Liver (tissue), 9 donors: ENCODE data around the gene ARL6IP4. TPM values are rescaled to one million over a fixed set of nuclear protein-coding genes. Genes with fewer than 3 reads are reported as not detected.

ENCODE experiments used
- DNase-seq: peaks from one replicate; pipeline ENCODE4 v3.0.0-alpha.2; 2017; ENCODE audit warnings: low spot score
- H3K27ac ChIP-seq, 2 donors: one replicate each; pipeline ENCODE4 v1.7.0; 2013; ENCODE audit warnings: inconsistent platforms in 2 of 2, low read length in 2 of 2, control low read depth in 1 of 2, low read depth in 1 of 2, mild to moderate bottlenecking in 1 of 2
- H3K27me3 ChIP-seq, 4 donors: one replicate each; pipeline versions ENCODE4 v1.6.1 to v1.7.0; 2013; ENCODE audit warnings: low read length in 3 of 4, inconsistent platforms in 1 of 4, mild to moderate bottlenecking in 1 of 4, moderate library complexity in 1 of 4; ENCODE audit not compliant: control insufficient read depth in 4 of 4, insufficient read depth in 4 of 4
- H3K36me3 ChIP-seq, 4 donors: one replicate each; pipeline versions ENCODE4 v1.6.1 to v1.7.0; 2013; ENCODE audit warnings: low read length in 3 of 4, mild to moderate bottlenecking in 3 of 4, low read depth in 1 of 4, moderate library complexity in 1 of 4; ENCODE audit not compliant: control insufficient read depth in 4 of 4, insufficient read depth in 3 of 4
- H3K4me1 ChIP-seq, 4 donors: one replicate each; pipeline versions ENCODE4 v1.6.1 to v1.7.0; 2013; ENCODE audit warnings: low read length in 3 of 4, mild to moderate bottlenecking in 3 of 4, moderate library complexity in 1 of 4; ENCODE audit not compliant: control insufficient read depth in 4 of 4, insufficient read depth in 4 of 4
- H3K4me3 ChIP-seq, 3 donors: one replicate each; pipeline versions ENCODE4 v1.6.1 to v1.7.0; 2013; ENCODE audit warnings: low read length in 3 of 3, control low read depth in 1 of 3, low read depth in 1 of 3, mild to moderate bottlenecking in 1 of 3
- H3K9ac ChIP-seq, 2 donors: one replicate each; pipeline ENCODE4 v1.7.0; 2013; ENCODE audit warnings: low read length in 2 of 2, mild to moderate bottlenecking in 2 of 2, moderate library complexity in 2 of 2, control low read depth in 1 of 2, low read depth in 1 of 2
- H3K9me3 ChIP-seq, 4 donors: one replicate each; pipeline versions ENCODE4 v1.6.1 to v1.7.0; 2013; ENCODE audit warnings: low read length in 3 of 4; ENCODE audit not compliant: control insufficient read depth in 4 of 4
- EGR1 ChIP-seq, 2 donors: IDR thresholded peaks; 2 replicates each; pipeline ENCODE4 v1.6.1; 2016 to 2018; ENCODE audit warnings: antibody characterized with exemption in 2 of 2, low read depth in 2 of 2
- FOXA1 ChIP-seq: IDR thresholded peaks from 2 replicates; pipeline ENCODE4 v1.6.1; 2016; ENCODE audit warnings: antibody characterized with exemption
- FOXA2 ChIP-seq: IDR thresholded peaks from 2 replicates; pipeline ENCODE4 v1.6.1; 2016; ENCODE audit warnings: antibody characterized with exemption
- GABPA ChIP-seq, 2 donors: IDR thresholded peaks in 1 of 2; conservative IDR thresholded peaks in 1 of 2; 2 replicates each; pipeline ENCODE4 v1.6.1; 2016; ENCODE audit warnings: antibody characterized with exemption in 2 of 2, mild to moderate bottlenecking in 1 of 2, moderate library complexity in 1 of 2
- HNF4A ChIP-seq, 2 donors: conservative IDR thresholded peaks; 2 replicates each; pipeline ENCODE4 v1.6.1; 2016; ENCODE audit warnings: antibody characterized with exemption in 2 of 2, mild to moderate bottlenecking in 2 of 2
- HNF4G ChIP-seq: IDR thresholded peaks from 2 replicates; pipeline ENCODE4 v1.6.1; 2016; ENCODE audit warnings: antibody characterized with exemption
- JUND ChIP-seq, 2 donors: IDR thresholded peaks; 2 replicates each; pipeline ENCODE4 v1.6.1; 2016; ENCODE audit warnings: antibody characterized with exemption in 2 of 2
- NR2F2 ChIP-seq: IDR thresholded peaks from 2 replicates; pipeline ENCODE4 v1.6.1; 2016; ENCODE audit warnings: antibody characterized with exemption
- RAD21 ChIP-seq, 2 donors: IDR thresholded peaks; 2 replicates each; pipeline ENCODE4 v1.6.1; 2016; ENCODE audit warnings: antibody characterized with exemption in 2 of 2, mild to moderate bottlenecking in 2 of 2
- RXRA ChIP-seq, 2 donors: IDR thresholded peaks; 2 replicates each; pipeline ENCODE4 v1.6.1; 2017 to 2018; ENCODE audit warnings: antibody characterized with exemption in 2 of 2, mild to moderate bottlenecking in 1 of 2
- TAF1 ChIP-seq: conservative IDR thresholded peaks from 2 replicates; pipeline ENCODE4 v1.6.1; 2016; ENCODE audit warnings: antibody characterized with exemption, mild to moderate bottlenecking
- YY1 ChIP-seq: IDR thresholded peaks from 2 replicates; pipeline ENCODE4 v1.6.1; 2016; ENCODE audit warnings: antibody characterized with exemption, mild to moderate bottlenecking
- WGBS: extraction: QIAGEN DNeasy Blood & Tissue Kit; methylation state at CpG from one replicate; pipeline ENCODE4 v1.1.7; 2013; 5-methylcytosine and 5-hydroxymethylcytosine counted together
- polyA plus RNA-seq, 2 donors: library from polyadenylated mRNA; stranded (reverse) in 1 of 2; unstranded in 1 of 2; fragments of 200-250 nt in 1 of 2; fragments of >200 nt in 1 of 2; fragmentation: Nextera tagmentation in 1 of 2; extraction: Ambion mirVana in 1 of 2; gene quantifications; one replicate each; pipeline versions ENCODE4 v1.2.1 to v1.2.3, GENCODE V29; 2013 to 2015
- total RNA-seq, 2 donors: library from RNA; depleted of rRNA; stranded (reverse); fragments of >200 nt; gene quantifications; one replicate each; pipeline ENCODE4 v1.2.3, GENCODE V29; 2014
- TF ChIP-seq, protein P1 (sequence below): fragments of 150-350 bp; IDR thresholded peaks from 2 replicates; pipeline ENCODE4 v1.5.1; 2017; ENCODE audit warnings: improper control_type of control experiment, low read depth, low read length; ENCODE audit not compliant: missing input control
- TF ChIP-seq, protein P2 (sequence below): IDR thresholded peaks from 2 replicates; pipeline ENCODE4 v1.6.1; 2016; ENCODE audit warnings: antibody characterized with exemption, mild to moderate bottlenecking
- TF ChIP-seq, protein P3 (sequence below): IDR thresholded peaks from 2 replicates; pipeline ENCODE4 v1.6.1; 2016; ENCODE audit warnings: antibody characterized with exemption
- TF ChIP-seq, protein P4 (sequence below): IDR thresholded peaks from 2 replicates; pipeline ENCODE4 v1.6.1; 2016; ENCODE audit warnings: antibody characterized with exemption
- TF ChIP-seq, protein P5 (sequence below): IDR thresholded peaks from 2 replicates; pipeline ENCODE4 v1.6.1; 2016; ENCODE audit warnings: antibody characterized with exemption
- donor health status: healthy.
- donor health status: healthy.
- donor health status: healthy.
- donor health status: healthy.
- donor health status: healthy.

Gene ARL6IP4
- total and polyA plus RNA-seq, 4 donors = 59.2 to 187 (median 121) TPM

DNA sequence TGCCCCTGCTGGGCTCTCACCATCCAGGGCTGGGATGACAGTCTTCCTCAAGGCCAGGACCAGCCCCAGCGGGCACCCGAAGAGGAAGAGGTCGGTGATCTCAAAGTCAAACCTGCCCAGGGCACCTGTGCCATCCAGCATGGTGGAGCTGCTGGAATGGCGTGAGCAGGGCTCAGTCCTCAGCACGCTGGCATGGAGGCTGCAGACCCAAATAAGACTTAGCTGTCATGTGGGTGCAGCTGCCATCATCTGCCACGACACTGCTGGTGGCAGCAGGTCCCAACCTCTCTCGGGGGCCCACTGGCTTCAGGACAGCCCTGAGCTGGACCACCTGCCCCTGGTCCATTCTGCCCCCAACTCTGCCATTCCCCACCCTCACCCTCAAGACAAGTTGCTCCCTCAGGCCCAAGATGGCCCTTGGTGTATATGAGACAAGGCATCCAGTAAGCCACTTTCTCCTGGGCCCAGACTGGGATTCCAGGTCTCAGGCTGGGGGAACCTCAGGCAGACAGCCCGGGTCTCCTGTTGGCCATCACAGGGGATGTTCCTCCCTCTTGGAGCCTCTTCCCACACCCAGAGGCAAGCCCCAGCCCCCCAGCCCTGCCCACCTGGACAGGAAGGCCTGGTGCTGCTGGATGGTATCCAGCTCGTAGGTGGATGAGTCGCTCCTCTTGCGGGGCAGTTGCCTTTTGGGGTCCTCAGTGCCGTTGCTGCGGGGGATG lies 14.5 kb downstream of the ARL6IP4 start:
- DNase-seq = no peak
- peak overlapping the region; percentile 26 to 62 (median 51) for H3K4me3 ChIP-seq
- WGBS = 43% methylated on average over 13 of the region's 13 CpGs
- TF ChIP-seq TAF1 = no peak
- no peak for TF ChIP-seq YY1
- no peak for TF ChIP-seq HNF4G
- TF ChIP-seq, protein P1, sequence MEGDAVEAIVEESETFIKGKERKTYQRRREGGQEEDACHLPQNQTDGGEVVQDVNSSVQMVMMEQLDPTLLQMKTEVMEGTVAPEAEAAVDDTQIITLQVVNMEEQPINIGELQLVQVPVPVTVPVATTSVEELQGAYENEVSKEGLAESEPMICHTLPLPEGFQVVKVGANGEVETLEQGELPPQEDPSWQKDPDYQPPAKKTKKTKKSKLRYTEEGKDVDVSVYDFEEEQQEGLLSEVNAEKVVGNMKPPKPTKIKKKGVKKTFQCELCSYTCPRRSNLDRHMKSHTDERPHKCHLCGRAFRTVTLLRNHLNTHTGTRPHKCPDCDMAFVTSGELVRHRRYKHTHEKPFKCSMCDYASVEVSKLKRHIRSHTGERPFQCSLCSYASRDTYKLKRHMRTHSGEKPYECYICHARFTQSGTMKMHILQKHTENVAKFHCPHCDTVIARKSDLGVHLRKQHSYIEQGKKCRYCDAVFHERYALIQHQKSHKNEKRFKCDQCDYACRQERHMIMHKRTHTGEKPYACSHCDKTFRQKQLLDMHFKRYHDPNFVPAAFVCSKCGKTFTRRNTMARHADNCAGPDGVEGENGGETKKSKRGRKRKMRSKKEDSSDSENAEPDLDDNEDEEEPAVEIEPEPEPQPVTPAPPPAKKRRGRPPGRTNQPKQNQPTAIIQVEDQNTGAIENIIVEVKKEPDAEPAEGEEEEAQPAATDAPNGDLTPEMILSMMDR = no peak
- no peak for TF ChIP-seq RAD21 (IDR thresholded peaks at IDR 0.05)
- TF ChIP-seq RXRA (IDR thresholded peaks at IDR 0.05) = no peak
- no peak for TF ChIP-seq GABPA (IDR thresholded peaks at IDR 0.05 in 1 of 2, conservative IDR thresholded peaks at IDR 0.05 in 1 of 2)
- TF ChIP-seq HNF4A (conservative IDR thresholded peaks at IDR 0.05) = no peak
- TF ChIP-seq, protein P2, sequence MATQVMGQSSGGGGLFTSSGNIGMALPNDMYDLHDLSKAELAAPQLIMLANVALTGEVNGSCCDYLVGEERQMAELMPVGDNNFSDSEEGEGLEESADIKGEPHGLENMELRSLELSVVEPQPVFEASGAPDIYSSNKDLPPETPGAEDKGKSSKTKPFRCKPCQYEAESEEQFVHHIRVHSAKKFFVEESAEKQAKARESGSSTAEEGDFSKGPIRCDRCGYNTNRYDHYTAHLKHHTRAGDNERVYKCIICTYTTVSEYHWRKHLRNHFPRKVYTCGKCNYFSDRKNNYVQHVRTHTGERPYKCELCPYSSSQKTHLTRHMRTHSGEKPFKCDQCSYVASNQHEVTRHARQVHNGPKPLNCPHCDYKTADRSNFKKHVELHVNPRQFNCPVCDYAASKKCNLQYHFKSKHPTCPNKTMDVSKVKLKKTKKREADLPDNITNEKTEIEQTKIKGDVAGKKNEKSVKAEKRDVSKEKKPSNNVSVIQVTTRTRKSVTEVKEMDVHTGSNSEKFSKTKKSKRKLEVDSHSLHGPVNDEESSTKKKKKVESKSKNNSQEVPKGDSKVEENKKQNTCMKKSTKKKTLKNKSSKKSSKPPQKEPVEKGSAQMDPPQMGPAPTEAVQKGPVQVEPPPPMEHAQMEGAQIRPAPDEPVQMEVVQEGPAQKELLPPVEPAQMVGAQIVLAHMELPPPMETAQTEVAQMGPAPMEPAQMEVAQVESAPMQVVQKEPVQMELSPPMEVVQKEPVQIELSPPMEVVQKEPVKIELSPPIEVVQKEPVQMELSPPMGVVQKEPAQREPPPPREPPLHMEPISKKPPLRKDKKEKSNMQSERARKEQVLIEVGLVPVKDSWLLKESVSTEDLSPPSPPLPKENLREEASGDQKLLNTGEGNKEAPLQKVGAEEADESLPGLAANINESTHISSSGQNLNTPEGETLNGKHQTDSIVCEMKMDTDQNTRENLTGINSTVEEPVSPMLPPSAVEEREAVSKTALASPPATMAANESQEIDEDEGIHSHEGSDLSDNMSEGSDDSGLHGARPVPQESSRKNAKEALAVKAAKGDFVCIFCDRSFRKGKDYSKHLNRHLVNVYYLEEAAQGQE = no peak
- TF ChIP-seq EGR1 (IDR thresholded peaks at IDR 0.05; ENCODE audit: low read depth in 2 of 2) = no peak
- TF ChIP-seq, protein P3, sequence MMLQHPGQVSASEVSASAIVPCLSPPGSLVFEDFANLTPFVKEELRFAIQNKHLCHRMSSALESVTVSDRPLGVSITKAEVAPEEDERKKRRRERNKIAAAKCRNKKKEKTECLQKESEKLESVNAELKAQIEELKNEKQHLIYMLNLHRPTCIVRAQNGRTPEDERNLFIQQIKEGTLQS = no peak
- TF ChIP-seq FOXA2 = no peak
- TF ChIP-seq, protein P4, sequence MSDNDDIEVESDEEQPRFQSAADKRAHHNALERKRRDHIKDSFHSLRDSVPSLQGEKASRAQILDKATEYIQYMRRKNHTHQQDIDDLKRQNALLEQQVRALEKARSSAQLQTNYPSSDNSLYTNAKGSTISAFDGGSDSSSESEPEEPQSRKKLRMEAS = no peak
- TF ChIP-seq JUND (IDR thresholded peaks at IDR 0.05) = no peak
- peaks cover 33 to 70% (median 63%) of the 10 kb centered on the region in 4 donors for H3K4me1 ChIP-seq
- no peaks in the 10 kb centered on the region for H3K27me3 ChIP-seq
- H3K27ac ChIP-seq = peak overlapping the region; percentile 61 to 63
- H3K9ac ChIP-seq = no peak overlapping the region
- H3K9me3 ChIP-seq = no peaks in the 10 kb centered on the region
- peaks cover 0 to 7% (median 2%) of the 10 kb centered on the region in 4 donors for H3K36me3 ChIP-seq

DNA sequence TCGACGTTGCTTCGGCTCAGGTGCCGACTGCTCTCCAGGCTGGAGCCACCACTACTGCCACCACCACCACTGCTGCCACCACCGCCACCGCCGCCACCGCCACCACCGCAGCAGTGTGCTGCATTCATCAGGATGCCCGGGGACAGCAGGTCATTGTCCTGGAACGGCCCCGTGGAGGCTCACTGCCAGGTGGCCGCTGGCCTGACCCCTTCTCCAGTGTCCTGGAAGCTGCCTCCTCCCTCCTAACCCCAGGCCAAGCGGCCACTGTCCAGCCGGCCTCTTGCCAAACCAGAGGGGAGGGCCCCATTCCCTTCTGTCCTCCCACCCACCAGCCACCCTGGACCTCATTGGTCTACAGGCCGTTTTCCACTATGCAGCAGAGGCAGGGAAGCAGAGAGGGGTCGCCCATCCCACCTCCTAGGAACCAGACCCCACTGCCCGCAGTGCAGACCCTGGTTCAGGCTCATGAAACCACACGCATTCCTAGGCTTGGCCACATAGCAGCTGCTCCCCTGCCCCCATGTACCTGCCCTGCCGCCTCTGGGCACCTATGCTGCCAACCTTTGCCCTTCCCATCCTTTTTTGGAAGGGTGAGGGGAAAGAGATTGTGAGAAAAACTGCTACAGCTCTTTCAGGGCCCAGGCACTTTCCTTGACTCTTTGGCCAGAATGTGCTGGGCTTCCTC lies 15.2 kb downstream of the ARL6IP4 start:
- 31% methylated on average over 20 of the region's 20 CpGs for WGBS
- DNase-seq = peak; percentile 77
- Histone ChIP-seq H3K9me3 (no peaks in the 10 kb centered on the region), H3K27ac (peak overlapping the region; percentile 63 to 75), H3K4me1 (peaks cover 33 to 70% (median 63%) of the 10 kb centered on the region in 4 donors), H3K36me3 (peaks cover 0 to 7% (median 2%) of the 10 kb centered on the region in 4 donors), H3K27me3 (no peaks in the 10 kb centered on the region), H3K9ac (no peak overlapping the region), H3K4me3 (peak overlapping the region; percentile 25 to 51 (median 41))
- TF ChIP-seq, protein P4 = no peak
- TF ChIP-seq HNF4A (conservative IDR thresholded peaks at IDR 0.05) (peak; percentile 95 to 99), JUND (IDR thresholded peaks at IDR 0.05) (peak; percentile 25 to 27), RAD21 (IDR thresholded peaks at IDR 0.05) (peak in 1 of 2 donors; percentile 30), EGR1 (IDR thresholded peaks at IDR 0.05; ENCODE audit: low read depth in 2 of 2) (peak; percentile 20 to 33), GABPA (IDR thresholded peaks at IDR 0.05 in 1 of 2, conservative IDR thresholded peaks at IDR 0.05 in 1 of 2) (peak in 1 of 2 donors; percentile 24), NR2F2 (peak; percentile 95), YY1 (peak; percentile 39), FOXA1 (no peak), HNF4G (peak; percentile 91), TAF1 (no peak)
- TF ChIP-seq, protein P3 = no peak
- TF ChIP-seq, protein P1 = no peak
- TF ChIP-seq, protein P5, sequence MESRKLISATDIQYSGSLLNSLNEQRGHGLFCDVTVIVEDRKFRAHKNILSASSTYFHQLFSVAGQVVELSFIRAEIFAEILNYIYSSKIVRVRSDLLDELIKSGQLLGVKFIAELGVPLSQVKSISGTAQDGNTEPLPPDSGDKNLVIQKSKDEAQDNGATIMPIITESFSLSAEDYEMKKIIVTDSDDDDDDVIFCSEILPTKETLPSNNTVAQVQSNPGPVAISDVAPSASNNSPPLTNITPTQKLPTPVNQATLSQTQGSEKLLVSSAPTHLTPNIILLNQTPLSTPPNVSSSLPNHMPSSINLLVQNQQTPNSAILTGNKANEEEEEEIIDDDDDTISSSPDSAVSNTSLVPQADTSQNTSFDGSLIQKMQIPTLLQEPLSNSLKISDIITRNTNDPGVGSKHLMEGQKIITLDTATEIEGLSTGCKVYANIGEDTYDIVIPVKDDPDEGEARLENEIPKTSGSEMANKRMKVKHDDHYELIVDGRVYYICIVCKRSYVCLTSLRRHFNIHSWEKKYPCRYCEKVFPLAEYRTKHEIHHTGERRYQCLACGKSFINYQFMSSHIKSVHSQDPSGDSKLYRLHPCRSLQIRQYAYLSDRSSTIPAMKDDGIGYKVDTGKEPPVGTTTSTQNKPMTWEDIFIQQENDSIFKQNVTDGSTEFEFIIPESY = no peak
